ENCODE measurements around the gene LARGE1. TPM values are rescaled to one million over a fixed set of nuclear protein-coding genes. Genes with fewer than 3 reads are reported as not detected.

LARGE1 gene
- total RNA-seq, 4 donors from 2014 or later, result 18.7 to 82.1 (median 39.2) TPM

DNA sequence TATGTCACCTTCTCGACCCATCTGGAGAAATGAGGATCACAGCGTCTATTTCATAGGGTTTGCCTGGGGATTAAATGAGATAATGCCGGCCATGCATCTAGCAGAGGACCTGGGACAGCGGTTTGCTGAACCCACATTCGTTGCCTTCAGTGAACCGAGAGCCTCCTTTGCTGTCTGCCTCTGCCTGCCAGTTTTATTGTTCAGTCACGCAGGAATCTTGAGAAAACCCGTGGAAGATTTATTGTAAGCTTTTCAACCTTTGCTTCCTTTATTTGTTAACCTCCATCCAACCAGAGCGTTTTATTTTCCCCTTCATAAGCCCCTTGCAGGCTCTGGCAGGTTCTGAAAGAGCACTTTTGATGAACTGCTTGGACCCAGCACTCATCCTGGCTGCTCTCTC lies 659.8 kb downstream of the LARGE1 start:
- H3K4me1 ChIP-seq, result no peaks in the 10 kb centered on the region
- no peaks in the 10 kb centered on the region for H3K27me3 ChIP-seq
- H3K36me3 ChIP-seq, result no peaks in the 10 kb centered on the region
- H3K4me3 ChIP-seq, result no peak overlapping the region
- no peak overlapping the region for H3K27ac ChIP-seq
- intact Hi-C loops (cut with DNase I; ENCODE audit: low total_unique reads), result no loop called here
- no peak for TF ChIP-seq POLR2A (IDR thresholded peaks at IDR 0.05)
- TF ChIP-seq, protein P1, sequence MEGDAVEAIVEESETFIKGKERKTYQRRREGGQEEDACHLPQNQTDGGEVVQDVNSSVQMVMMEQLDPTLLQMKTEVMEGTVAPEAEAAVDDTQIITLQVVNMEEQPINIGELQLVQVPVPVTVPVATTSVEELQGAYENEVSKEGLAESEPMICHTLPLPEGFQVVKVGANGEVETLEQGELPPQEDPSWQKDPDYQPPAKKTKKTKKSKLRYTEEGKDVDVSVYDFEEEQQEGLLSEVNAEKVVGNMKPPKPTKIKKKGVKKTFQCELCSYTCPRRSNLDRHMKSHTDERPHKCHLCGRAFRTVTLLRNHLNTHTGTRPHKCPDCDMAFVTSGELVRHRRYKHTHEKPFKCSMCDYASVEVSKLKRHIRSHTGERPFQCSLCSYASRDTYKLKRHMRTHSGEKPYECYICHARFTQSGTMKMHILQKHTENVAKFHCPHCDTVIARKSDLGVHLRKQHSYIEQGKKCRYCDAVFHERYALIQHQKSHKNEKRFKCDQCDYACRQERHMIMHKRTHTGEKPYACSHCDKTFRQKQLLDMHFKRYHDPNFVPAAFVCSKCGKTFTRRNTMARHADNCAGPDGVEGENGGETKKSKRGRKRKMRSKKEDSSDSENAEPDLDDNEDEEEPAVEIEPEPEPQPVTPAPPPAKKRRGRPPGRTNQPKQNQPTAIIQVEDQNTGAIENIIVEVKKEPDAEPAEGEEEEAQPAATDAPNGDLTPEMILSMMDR (IDR thresholded peaks at IDR 0.05), result no peak
- H3K9me3 ChIP-seq, result no peaks in the 10 kb centered on the region
- DNase-seq, result no peak

DNA sequence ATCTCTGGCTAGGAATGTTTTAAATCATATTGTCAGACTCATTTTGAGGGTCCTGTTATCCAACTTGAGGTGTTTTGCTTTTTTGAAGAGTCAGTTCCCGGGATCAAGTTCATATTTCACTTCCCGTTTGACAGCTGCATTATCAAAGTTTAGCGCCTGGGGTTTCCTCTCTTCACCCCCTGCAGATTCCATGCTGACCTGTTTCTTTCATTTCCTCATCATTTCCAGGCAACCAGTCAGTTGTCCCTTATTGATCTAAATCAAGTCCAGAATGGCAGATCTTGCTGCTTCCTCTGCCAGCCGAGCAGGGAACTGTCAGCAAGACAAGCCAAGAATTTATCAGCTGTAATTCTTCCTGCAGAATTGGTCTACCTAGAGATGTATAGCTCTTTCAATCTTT lies 664.5 kb downstream of the LARGE1 start:
- no peaks in the 10 kb centered on the region for H3K9me3 ChIP-seq
- intact Hi-C loops (cut with DNase I; ENCODE audit: low total_unique reads), result no loop called here

DNA sequence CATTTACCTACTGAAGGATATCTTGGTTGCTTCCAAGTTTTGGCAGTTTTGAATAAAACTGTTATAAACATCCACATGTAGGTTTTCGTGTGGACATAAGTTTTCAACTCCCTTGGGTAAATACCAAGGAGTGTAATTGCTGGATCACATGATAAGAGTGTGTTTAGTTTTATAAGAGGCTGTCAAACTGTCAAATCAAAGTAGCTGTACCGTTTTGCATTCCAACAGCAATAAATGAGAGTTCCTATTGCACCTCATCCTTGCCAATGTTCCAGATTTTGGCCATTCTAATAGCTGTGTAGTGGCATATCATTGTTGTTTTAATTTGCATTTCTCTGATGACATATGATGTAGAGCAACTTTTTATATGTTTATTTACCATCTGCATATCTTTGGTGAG lies 671.3 kb downstream of the LARGE1 start:
- no peaks in the 10 kb centered on the region for H3K9me3 ChIP-seq
- no peaks in the 10 kb centered on the region for H3K4me1 ChIP-seq
- TF ChIP-seq, protein P1 (IDR thresholded peaks at IDR 0.05), result no peak
- TF ChIP-seq POLR2A (IDR thresholded peaks at IDR 0.05), result no peak
- no peak overlapping the region for H3K27ac ChIP-seq
- no peaks in the 10 kb centered on the region for H3K27me3 ChIP-seq
- no peaks in the 10 kb centered on the region for H3K36me3 ChIP-seq
- H3K4me3 ChIP-seq, result no peak overlapping the region
- intact Hi-C loops (cut with DNase I; ENCODE audit: low total_unique reads), result no loop called here
- DNase-seq, result no peak

More for the DNA sequence above, 664.5 kb downstream of the LARGE1 start:
- no peaks in the 10 kb centered on the region for H3K4me1 ChIP-seq
- no peaks in the 10 kb centered on the region for H3K36me3 ChIP-seq
- H3K4me3 ChIP-seq, result no peak overlapping the region
- no peak for DNase-seq
- H3K27ac ChIP-seq, result no peak overlapping the region
- no peaks in the 10 kb centered on the region for H3K27me3 ChIP-seq
- TF ChIP-seq, protein P1 (IDR thresholded peaks at IDR 0.05), result no peak
- no peak for TF ChIP-seq POLR2A (IDR thresholded peaks at IDR 0.05)

DNA sequence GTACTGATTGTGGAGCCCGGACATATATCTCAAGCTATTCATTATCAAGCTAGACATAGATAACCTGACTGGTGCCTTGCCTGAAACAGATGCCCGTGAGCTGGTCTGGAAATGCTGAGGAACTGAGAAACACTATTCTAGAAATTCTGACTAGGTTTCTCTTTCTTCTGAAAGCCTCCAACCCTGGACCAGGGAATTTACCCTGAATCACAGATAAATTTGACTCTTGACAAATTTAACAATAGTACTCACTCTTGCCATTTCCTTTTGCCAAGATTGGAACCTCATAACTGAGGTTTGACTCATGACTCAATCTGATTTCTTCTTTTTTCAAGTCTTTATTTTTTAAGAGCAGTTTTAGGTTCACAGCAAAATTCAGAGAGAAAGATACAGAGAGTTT lies 672.5 kb downstream of the LARGE1 start:
- no peak overlapping the region for H3K27ac ChIP-seq
- no peak for DNase-seq
- intact Hi-C loops (cut with DNase I; ENCODE audit: low total_unique reads), result no loop called here

DNA sequence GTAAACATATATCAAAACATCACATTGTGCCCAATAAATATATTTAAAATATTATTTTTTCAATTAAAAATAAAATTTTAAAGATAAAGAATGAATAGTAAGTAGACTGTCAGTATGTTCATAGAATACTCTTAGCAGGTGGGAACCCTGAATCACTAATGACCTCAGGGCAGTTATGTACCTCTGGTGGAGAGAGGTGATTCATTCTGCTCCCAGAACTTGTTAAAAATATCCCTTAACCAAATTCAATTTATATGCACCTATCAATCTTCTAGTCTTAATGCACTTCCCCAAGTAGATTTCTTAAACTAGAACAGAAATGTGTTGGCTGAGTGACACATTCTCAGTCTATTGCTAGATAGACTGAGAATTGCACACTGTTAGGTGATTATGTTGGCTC lies 678.2 kb downstream of the LARGE1 start:
- intact Hi-C loops (cut with DNase I; ENCODE audit: low total_unique reads), result no loop called here
- Histone ChIP-seq H3K4me3 (no peak overlapping the region), H3K4me1 (no peaks in the 10 kb centered on the region), H3K27me3 (no peaks in the 10 kb centered on the region), H3K36me3 (no peaks in the 10 kb centered on the region), H3K9me3 (no peaks in the 10 kb centered on the region), H3K27ac (no peak overlapping the region)
- no peak for DNase-seq
- TF ChIP-seq, protein P1 (IDR thresholded peaks at IDR 0.05), result no peak
- no peak for TF ChIP-seq POLR2A (IDR thresholded peaks at IDR 0.05)

More for the DNA sequence above, 672.5 kb downstream of the LARGE1 start:
- H3K4me3 ChIP-seq, result no peak overlapping the region
- H3K4me1 ChIP-seq, result no peaks in the 10 kb centered on the region
- H3K9me3 ChIP-seq, result no peaks in the 10 kb centered on the region
- TF ChIP-seq, protein P1 (IDR thresholded peaks at IDR 0.05), result no peak
- no peak for TF ChIP-seq POLR2A (IDR thresholded peaks at IDR 0.05)
- H3K27me3 ChIP-seq, result no peaks in the 10 kb centered on the region
- no peaks in the 10 kb centered on the region for H3K36me3 ChIP-seq

All from uterus (tissue), 4 donors.